BLaER1 (cell line): ENCODE data around the gene CAPNS1.

Source experiments
- H3K27ac ChIP-seq: shearing (Covaris generic); formaldehyde crosslinking; 2 replicates; pipeline ENCODE4 v1.8.1; 2022
- H3K27me3 ChIP-seq: shearing (Covaris generic); formaldehyde crosslinking; 2 replicates; pipeline ENCODE4 v1.8.1; 2022
- H3K36me3 ChIP-seq: shearing (Covaris generic); formaldehyde crosslinking; 2 replicates; pipeline ENCODE4 v1.8.1; 2022
- H3K4me1 ChIP-seq: shearing (Covaris generic); formaldehyde crosslinking; 2 replicates; pipeline ENCODE4 v1.8.1; 2022
- H3K4me2 ChIP-seq: shearing (Covaris generic); formaldehyde crosslinking; 2 replicates; pipeline ENCODE4 v1.8.1; 2022
- H3K4me3 ChIP-seq: shearing (Covaris generic); formaldehyde crosslinking; 2 replicates; pipeline ENCODE4 v1.8.1; 2022
- H3K9ac ChIP-seq: shearing (Covaris generic); formaldehyde crosslinking; 2 replicates; pipeline ENCODE4 v1.8.1; 2022
- H3K9me3 ChIP-seq: shearing (Covaris generic); formaldehyde crosslinking; 2 replicates; pipeline ENCODE4 v1.8.1; 2022
- H4K20me1 ChIP-seq: shearing (Covaris generic); formaldehyde crosslinking; 2 replicates; pipeline ENCODE4 v1.8.1; 2022
- Cebpa-rat ChIP-seq: shearing (Covaris generic); IDR thresholded peaks from 2 replicates; pipeline ENCODE4 v1.8.1; 2022

Gene CAPNS1

GRCh38 chr19:36113894-36114720 lies 25.8 kb upstream of the CAPNS1 start:
- H3K27me3 ChIP-seq: no peaks in the 10 kb centered on the region
- H3K9ac ChIP-seq: peak overlapping the region; percentile 89
- peaks cover 23% of the 10 kb centered on the region for H4K20me1 ChIP-seq
- peak overlapping the region; percentile 81 for H3K27ac ChIP-seq
- peak overlapping the region; percentile 93 for H3K4me3 ChIP-seq
- peaks cover 62% of the 10 kb centered on the region for H3K36me3 ChIP-seq
- peaks cover 36% of the 10 kb centered on the region for H3K4me1 ChIP-seq
- TF ChIP-seq Cebpa-rat: no peak
- no peaks in the 10 kb centered on the region for H3K9me3 ChIP-seq
- H3K4me2 ChIP-seq: peak overlapping the region; percentile 95

- H3K9ac ChIP-seq: peak within 1 kb of the TSS; percentile 89
- H3K27ac ChIP-seq: peak within 1 kb of the TSS; percentile 81
- peaks cover 23% of the 10 kb centered on the region for H4K20me1 ChIP-seq
- no peaks in the 10 kb centered on the region for H3K27me3 ChIP-seq
- peaks cover 44% of the 10 kb centered on the region for H3K4me1 ChIP-seq
- H3K4me3 ChIP-seq: peak within 1 kb of the TSS; percentile 93
- peak within 1 kb of the TSS; percentile 95 for H3K4me2 ChIP-seq
- H3K9me3 ChIP-seq: no peaks in the 10 kb centered on the region
- peaks cover 69% of the 10 kb centered on the region for H3K36me3 ChIP-seq
- TF ChIP-seq Cebpa-rat: no peak
Observed at GRCh38 chr19:36114721-36115452, 25.0 kb upstream of the CAPNS1 start, which contains the start of gene POLR2I. Gene POLR2I (minus strand): TSS chr19:36114875. CDS start chr19:36114856, 19 bp downstream.

DNA sequence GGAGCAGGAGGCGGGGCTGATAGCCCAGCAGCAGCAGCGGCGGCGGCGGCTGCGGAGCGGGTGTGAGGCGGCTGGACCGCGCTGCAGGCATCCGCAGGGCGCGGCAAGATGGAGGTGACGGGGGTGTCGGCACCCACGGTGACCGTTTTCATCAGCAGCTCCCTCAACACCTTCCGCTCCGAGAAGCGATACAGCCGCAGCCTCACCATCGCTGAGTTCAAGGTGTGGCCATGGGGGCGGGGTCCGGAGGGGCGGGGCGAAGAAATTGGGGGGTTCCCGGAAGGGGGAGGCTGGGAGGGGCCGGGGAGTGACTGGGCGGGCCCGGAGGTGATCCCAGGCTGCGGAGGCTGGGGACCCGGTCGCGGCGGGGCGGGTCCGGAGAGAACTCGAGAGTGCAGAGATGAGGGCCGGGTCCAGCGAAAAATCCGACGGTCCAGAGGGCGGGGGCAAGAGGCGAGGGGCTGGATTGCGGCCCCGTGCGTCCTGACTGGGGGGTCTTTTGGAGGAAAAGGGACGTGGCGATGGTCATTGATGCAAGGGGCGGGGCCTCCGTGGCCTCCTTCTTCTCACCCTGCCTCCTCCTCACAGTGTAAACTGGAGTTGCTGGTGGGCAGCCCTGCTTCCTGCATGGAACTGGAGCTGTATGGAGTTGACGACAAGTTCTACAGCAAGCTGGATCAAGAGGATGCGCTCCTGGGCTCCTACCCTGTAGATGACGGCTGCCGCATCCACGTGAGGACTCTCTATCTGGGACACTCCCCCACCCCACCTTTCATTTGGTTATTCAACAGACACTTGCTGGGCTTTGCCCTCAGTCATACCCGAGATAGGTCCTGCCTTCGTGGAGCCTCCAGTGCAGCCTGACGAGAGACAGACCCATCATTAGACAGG lies 24.2 kb upstream of the CAPNS1 start, which contains the start of gene TBCB:
Gene TBCB (plus strand): TSS at position 16 of the 891 bp plus-strand sequence. CDS start 93 bp downstream, at position 109.
- no peak for TF ChIP-seq Cebpa-rat
- Histone ChIP-seq H3K4me2 (peak within 1 kb of the TSS; percentile 95), H3K9ac (peak within 1 kb of the TSS; percentile 89), H3K9me3 (no peaks in the 10 kb centered on the region), H3K27me3 (no peaks in the 10 kb centered on the region), H3K4me1 (peaks cover 52% of the 10 kb centered on the region), H3K27ac (peak within 1 kb of the TSS; percentile 81), H3K4me3 (peak within 1 kb of the TSS; percentile 93), H4K20me1 (peaks cover 28% of the 10 kb centered on the region), H3K36me3 (peaks cover 72% of the 10 kb centered on the region)

- peaks cover 71% of the 10 kb centered on the region for H3K36me3 ChIP-seq
- peaks cover 57% of the 10 kb centered on the region for H3K4me1 ChIP-seq
- peak overlapping the region; percentile 95 for H3K4me2 ChIP-seq
- peak overlapping the region; percentile 65; the same call in 1 of the 2 replicates for H3K27ac ChIP-seq
- H3K9me3 ChIP-seq: no peaks in the 10 kb centered on the region
- peaks cover 28% of the 10 kb centered on the region for H4K20me1 ChIP-seq
- H3K27me3 ChIP-seq: no peaks in the 10 kb centered on the region
- H3K9ac ChIP-seq: peak overlapping the region; percentile 83
- H3K4me3 ChIP-seq: peak overlapping the region; percentile 93
- TF ChIP-seq Cebpa-rat: no peak
Observed at GRCh38 chr19:36116344-36116637, 23.6 kb upstream of the CAPNS1 start.

DNA sequence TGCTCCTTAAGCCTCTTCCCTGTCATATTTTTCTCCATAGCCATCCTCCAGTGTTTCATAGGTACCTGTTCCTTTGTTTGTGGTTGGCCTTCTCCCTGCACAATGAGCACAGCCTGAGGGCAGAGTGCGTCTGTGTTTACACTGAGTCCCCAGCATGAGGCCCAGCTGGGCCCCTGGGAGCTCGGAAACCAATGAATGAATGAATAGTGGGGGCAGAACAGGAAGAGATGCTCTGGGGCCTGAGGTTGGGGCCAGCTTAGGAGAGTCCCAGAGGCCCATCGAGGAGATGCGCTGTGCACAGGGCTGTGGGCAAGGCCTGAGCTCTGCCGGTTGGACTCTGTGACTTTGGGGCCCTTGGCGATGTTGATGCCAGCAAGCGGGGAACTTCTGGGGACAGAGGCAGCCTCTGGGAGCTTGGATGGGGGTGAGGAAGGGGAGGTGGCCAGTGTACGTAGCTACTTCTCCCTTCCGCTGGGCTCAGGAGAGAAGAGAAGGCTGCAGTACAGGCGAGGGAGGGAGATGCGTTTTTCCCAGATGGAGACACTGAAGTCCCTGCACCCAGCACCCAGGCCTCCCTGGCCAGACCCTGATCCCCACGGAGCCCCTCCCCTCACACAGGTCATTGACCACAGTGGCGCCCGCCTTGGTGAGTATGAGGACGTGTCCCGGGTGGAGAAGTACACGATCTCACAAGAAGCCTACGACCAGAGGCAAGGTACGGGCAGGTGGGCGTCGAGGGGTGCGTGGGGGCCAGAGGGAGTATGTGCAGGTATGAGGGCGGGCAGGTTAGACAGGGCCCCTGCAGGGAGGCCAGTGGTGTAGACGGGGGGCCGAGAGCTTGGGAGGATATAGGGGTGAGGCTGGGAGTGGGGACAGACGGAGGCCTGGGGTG lies 19.5 kb upstream of the CAPNS1 start:
- peaks cover 17% of the 10 kb centered on the region; the same call in 1 of the 2 replicates for H4K20me1 ChIP-seq
- no peaks in the 10 kb centered on the region for H3K9me3 ChIP-seq
- TF ChIP-seq Cebpa-rat: no peak
- peak overlapping the region; percentile 55 for H3K4me2 ChIP-seq
- peak overlapping the region; percentile 44; the same call in 1 of the 2 replicates for H3K27ac ChIP-seq
- peaks cover 50% of the 10 kb centered on the region for H3K4me1 ChIP-seq
- H3K36me3 ChIP-seq: peaks cover 87% of the 10 kb centered on the region
- peak overlapping the region; percentile 50 for H3K9ac ChIP-seq
- no peaks in the 10 kb centered on the region for H3K27me3 ChIP-seq
- H3K4me3 ChIP-seq: no peak overlapping the region

- H4K20me1 ChIP-seq: peaks cover 15% of the 10 kb centered on the region; the same call in 1 of the 2 replicates
- no peak for TF ChIP-seq Cebpa-rat
- H3K4me1 ChIP-seq: peaks cover 53% of the 10 kb centered on the region
- H3K36me3 ChIP-seq: peaks cover 94% of the 10 kb centered on the region
- H3K9ac ChIP-seq: no peak overlapping the region
- H3K4me3 ChIP-seq: no peak overlapping the region
- H3K27ac ChIP-seq: no peak overlapping the region; the same call in 1 of the 2 replicates
- H3K4me2 ChIP-seq: peak overlapping the region; percentile 55
- no peaks in the 10 kb centered on the region for H3K27me3 ChIP-seq
- no peaks in the 10 kb centered on the region for H3K9me3 ChIP-seq
Observed at GRCh38 chr19:36120984-36121358, 18.9 kb upstream of the CAPNS1 start.

- H3K27ac ChIP-seq: no peak overlapping the region
- no peak for TF ChIP-seq Cebpa-rat
Observed at GRCh38 chr19:36121486-36122124, 18.3 kb upstream of the CAPNS1 start.

GRCh38 chr19:36125557-36125956 lies 14.3 kb upstream of the CAPNS1 start:
- H3K4me2 ChIP-seq: no peak overlapping the region
- no peaks in the 10 kb centered on the region for H3K9me3 ChIP-seq
- H3K27ac ChIP-seq: no peak overlapping the region
- H3K36me3 ChIP-seq: peaks cover 56% of the 10 kb centered on the region
- no peak overlapping the region for H3K9ac ChIP-seq
- no peaks in the 10 kb centered on the region for H4K20me1 ChIP-seq
- H3K4me1 ChIP-seq: peaks cover 56% of the 10 kb centered on the region
- H3K4me3 ChIP-seq: no peak overlapping the region
- H3K27me3 ChIP-seq: no peaks in the 10 kb centered on the region
- no peak for TF ChIP-seq Cebpa-rat

More at GRCh38 chr19:36121486-36122124, 18.3 kb upstream of the CAPNS1 start:
- Histone ChIP-seq H4K20me1 (peaks cover 9% of the 10 kb centered on the region; the same call in 1 of the 2 replicates), H3K4me3 (no peak overlapping the region), H3K4me2 (peak overlapping the region; percentile 24), H3K36me3 (peaks cover 95% of the 10 kb centered on the region), H3K9ac (0 out of 2 replicates have a peak overlapping the region, but pooled peaks have one; percentile 8), H3K4me1 (peaks cover 53% of the 10 kb centered on the region), H3K27me3 (no peaks in the 10 kb centered on the region), H3K9me3 (no peaks in the 10 kb centered on the region)
